ENCODE results near the gene RUBCNL.

GRCh38 chr13:46320821-46321220 is 66.2 kb downstream of the RUBCNL start:
- no peak for TF ChIP-seq CTCF (IDR thresholded peaks at IDR 0.05)
- TF ChIP-seq POLR2A (IDR thresholded peaks at IDR 0.05; ENCODE audit: low read depth): no peak
- TF ChIP-seq POLR2AphosphoS5 (IDR thresholded peaks at IDR 0.05): no peak
